ENCODE results near the gene PSMB3.

Gene PSMB3

DNA sequence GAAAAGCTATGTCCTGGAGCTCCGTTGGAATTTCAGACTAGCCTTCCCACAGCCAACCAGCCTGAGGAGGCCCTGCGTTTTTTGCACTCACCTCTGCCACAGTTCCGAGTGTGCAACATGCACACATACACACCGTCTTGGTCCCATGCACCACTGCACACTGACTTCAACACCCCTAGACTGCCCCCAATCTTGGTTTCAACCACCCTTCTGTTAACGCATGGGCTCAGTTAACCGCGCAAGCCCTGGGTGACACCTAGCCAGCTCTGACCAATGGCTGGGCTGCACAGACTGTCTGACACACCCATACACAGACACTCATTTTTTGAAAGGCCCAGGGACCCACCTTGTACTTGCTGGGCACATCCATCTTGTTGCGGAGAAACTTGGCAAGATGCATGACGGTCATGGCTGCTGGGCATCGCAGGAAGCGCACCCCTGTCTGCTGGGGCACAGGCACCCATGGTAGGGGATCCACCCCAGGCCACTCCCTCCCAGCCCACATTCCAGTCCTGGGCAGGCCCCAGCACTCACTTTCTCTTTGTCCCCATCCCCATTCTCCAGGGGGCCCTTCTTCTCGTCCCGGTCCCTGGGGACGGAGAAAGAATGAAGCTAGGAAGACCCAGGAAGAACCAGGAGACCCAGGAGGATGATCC is 14.4 kb upstream of the PSMB3 start:
- Histone ChIP-seq H3K27me3 (ENCODE audit: control insufficient read depth in 1 of 2, insufficient read depth in 2 of 2, low read length in 2 of 2) (no peaks in the 10 kb centered on the region), H3K4me3 (ENCODE audit: low read length in 2 of 2) (no peak overlapping the region), H3K36me3 (ENCODE audit: control insufficient read depth in 2 of 2, insufficient read depth in 2 of 2, low read length in 2 of 2) (peaks cover 10 to 24% of the 10 kb centered on the region in 2 donors), H3K9ac (ENCODE audit: low read length in 2 of 2) (no peak overlapping the region), H3K4me1 (ENCODE audit: control insufficient read depth, insufficient read depth, low read length) (peaks cover 32% of the 10 kb centered on the region), H3K9me3 (ENCODE audit: control insufficient read depth in 2 of 2, low read length in 2 of 2) (no peaks in the 10 kb centered on the region), H3K27ac (ENCODE audit: low read length) (no peak overlapping the region)

DNA sequence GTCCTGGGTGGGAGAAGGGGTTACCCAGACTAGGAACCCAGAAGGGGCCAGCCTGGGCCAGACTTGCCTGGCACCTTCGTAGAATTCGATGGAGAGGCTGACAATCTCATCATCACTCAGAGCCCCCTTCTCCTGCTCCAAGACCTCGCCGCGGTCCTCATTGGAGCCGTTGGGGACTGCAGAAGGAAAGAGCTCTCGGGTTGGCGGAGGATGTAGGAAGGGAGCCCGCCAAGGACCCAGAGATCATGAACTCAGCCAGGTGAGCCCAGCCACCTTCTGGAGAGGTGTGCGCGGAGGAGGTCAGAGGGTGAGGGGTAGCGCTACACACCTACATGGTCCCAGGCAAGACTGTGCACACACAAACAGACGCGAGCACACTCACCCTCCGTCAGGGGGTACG is 13.9 kb upstream of the PSMB3 start:
- Histone ChIP-seq H3K4me1 (ENCODE audit: control insufficient read depth, insufficient read depth, low read length) (peaks cover 35% of the 10 kb centered on the region), H3K36me3 (ENCODE audit: control insufficient read depth in 2 of 2, insufficient read depth in 2 of 2, low read length in 2 of 2) (peaks cover 10 to 21% of the 10 kb centered on the region in 2 donors)

DNA sequence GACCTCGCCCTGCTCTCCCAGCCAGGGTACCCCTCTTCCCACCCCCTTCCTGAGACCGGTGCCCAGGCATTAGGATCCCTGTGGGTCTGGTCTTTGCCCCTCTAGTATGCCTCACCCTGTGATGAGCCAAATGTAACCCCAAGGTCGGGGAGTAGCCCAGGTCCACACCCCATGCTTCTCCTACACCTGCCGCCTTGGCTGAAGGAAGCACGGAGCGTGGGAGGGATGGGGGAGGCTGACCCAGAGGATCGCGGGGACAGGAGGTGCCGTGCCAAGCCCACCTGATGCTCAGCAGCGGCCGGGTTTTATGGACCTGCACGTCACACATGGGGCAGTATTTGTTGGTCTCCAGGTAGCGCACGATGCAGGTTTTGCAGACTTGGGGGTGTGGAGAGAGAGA is 13.2 kb upstream of the PSMB3 start:
- no peak overlapping the region for H3K9ac ChIP-seq (ENCODE audit: low read length in 2 of 2)
- H3K27ac ChIP-seq (ENCODE audit: low read length) = no peak overlapping the region

More for the DNA sequence above, 13.9 kb upstream of the PSMB3 start:
- H3K4me3 ChIP-seq (ENCODE audit: low read length in 2 of 2) = no peak overlapping the region
- H3K27me3 ChIP-seq (ENCODE audit: control insufficient read depth in 1 of 2, insufficient read depth in 2 of 2, low read length in 2 of 2) = no peaks in the 10 kb centered on the region
- H3K9ac ChIP-seq (ENCODE audit: low read length in 2 of 2) = no peak overlapping the region
- H3K9me3 ChIP-seq (ENCODE audit: control insufficient read depth in 2 of 2, low read length in 2 of 2) = no peaks in the 10 kb centered on the region
- H3K27ac ChIP-seq (ENCODE audit: low read length) = no peak overlapping the region

DNA sequence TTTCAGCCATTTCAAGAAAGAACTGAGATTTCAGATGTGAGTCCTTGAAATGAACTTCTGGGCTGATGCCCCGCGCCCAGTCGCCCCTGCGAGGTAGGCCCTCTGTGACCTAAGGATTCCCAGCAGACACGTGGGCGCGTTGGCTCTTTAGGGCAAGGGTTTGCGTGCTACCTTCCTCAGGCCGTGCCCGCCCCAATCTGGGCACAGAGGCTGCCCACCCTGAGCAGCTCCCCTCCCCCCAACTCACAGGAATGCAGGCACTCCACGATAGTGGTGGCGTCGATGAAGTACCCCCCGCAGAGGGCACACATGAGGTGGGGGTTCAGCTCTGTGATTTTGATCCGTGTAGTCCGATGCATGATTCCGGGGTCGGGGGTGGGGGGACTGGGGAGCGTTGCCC is 12.5 kb upstream of the PSMB3 start:
- no peaks in the 10 kb centered on the region for H3K9me3 ChIP-seq (ENCODE audit: control insufficient read depth in 2 of 2, low read length in 2 of 2)
- no peaks in the 10 kb centered on the region for H3K27me3 ChIP-seq (ENCODE audit: control insufficient read depth in 1 of 2, insufficient read depth in 2 of 2, low read length in 2 of 2)
- peaks cover 36% of the 10 kb centered on the region for H3K4me1 ChIP-seq (ENCODE audit: control insufficient read depth, insufficient read depth, low read length)
- no peak overlapping the region for H3K9ac ChIP-seq (ENCODE audit: low read length in 2 of 2)
- H3K27ac ChIP-seq (ENCODE audit: low read length) = no peak overlapping the region
- H3K36me3 ChIP-seq (ENCODE audit: control insufficient read depth in 2 of 2, insufficient read depth in 2 of 2, low read length in 2 of 2) = peaks cover 6 to 17% of the 10 kb centered on the region in 2 donors
- no peak overlapping the region for H3K4me3 ChIP-seq (ENCODE audit: low read length in 2 of 2)

More for the DNA sequence above, 13.2 kb upstream of the PSMB3 start:
- Histone ChIP-seq H3K4me3 (ENCODE audit: low read length in 2 of 2) (no peak overlapping the region), H3K36me3 (ENCODE audit: control insufficient read depth in 2 of 2, insufficient read depth in 2 of 2, low read length in 2 of 2) (peaks cover 7 to 17% of the 10 kb centered on the region in 2 donors), H3K9me3 (ENCODE audit: control insufficient read depth in 2 of 2, low read length in 2 of 2) (no peaks in the 10 kb centered on the region), H3K4me1 (ENCODE audit: control insufficient read depth, insufficient read depth, low read length) (peaks cover 37% of the 10 kb centered on the region), H3K27me3 (ENCODE audit: control insufficient read depth in 1 of 2, insufficient read depth in 2 of 2, low read length in 2 of 2) (no peaks in the 10 kb centered on the region)

DNA sequence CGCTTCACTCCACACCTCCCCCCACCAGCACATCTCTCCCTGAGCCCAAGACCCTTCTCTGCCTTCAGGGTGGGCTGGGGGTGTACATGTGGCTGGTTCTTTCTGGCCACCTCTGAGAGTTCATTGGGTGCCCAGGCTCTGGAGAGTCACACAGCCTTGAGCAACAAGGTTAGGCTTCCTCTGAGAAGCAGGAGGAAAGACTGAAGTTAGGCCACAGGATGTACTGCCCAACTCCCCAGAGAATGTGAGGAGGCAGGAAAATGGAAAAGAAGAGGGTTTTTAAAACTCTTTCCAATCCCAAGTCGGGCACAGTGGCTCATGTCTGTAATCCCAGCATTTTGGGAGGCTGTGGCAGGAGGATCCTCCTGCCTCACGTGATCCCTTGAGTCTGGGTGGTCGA is 11.7 kb upstream of the PSMB3 start:
- H3K4me3 ChIP-seq (ENCODE audit: low read length in 2 of 2) = no peak overlapping the region
- no peaks in the 10 kb centered on the region for H3K9me3 ChIP-seq (ENCODE audit: control insufficient read depth in 2 of 2, low read length in 2 of 2)
- peaks cover 6 to 14% of the 10 kb centered on the region in 2 donors for H3K36me3 ChIP-seq (ENCODE audit: control insufficient read depth in 2 of 2, insufficient read depth in 2 of 2, low read length in 2 of 2)
- H3K27me3 ChIP-seq (ENCODE audit: control insufficient read depth in 1 of 2, insufficient read depth in 2 of 2, low read length in 2 of 2) = no peaks in the 10 kb centered on the region
- peak overlapping the region; percentile 85 for H3K27ac ChIP-seq (ENCODE audit: low read length)
- peak overlapping the region in 1 of 2 donors; percentile 48 for H3K9ac ChIP-seq (ENCODE audit: low read length in 2 of 2)
- peaks cover 33% of the 10 kb centered on the region for H3K4me1 ChIP-seq (ENCODE audit: control insufficient read depth, insufficient read depth, low read length)

DNA sequence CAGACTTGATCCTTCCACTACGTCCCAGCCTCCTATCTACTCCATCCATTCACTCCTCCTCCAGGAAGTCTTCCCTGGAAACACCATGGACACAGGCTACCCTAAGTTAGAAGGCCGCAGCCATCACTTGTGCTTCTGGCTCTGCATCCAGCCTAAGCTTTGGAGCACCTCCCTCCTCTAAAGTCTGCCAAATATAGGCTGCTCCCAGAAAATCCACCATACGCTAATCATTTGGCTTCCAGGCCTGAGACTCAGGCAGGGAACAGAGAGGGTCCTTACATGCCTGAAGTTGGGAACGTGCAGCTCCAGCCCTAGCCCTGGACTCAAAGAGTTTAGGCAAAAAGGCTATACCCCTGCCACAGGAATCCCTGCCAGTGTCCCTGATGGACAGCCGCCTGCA is 11.1 kb upstream of the PSMB3 start:
- no peaks in the 10 kb centered on the region for H3K9me3 ChIP-seq (ENCODE audit: control insufficient read depth in 2 of 2, low read length in 2 of 2)
- H3K9ac ChIP-seq (ENCODE audit: low read length in 2 of 2) = peak overlapping the region; percentile 47 to 48
- peaks cover 39% of the 10 kb centered on the region for H3K4me1 ChIP-seq (ENCODE audit: control insufficient read depth, insufficient read depth, low read length)
- peak overlapping the region in 1 of 2 donors; percentile 52 for H3K4me3 ChIP-seq (ENCODE audit: low read length in 2 of 2)
- H3K36me3 ChIP-seq (ENCODE audit: control insufficient read depth in 2 of 2, insufficient read depth in 2 of 2, low read length in 2 of 2) = peaks cover 6 to 11% of the 10 kb centered on the region in 2 donors
- no peaks in the 10 kb centered on the region for H3K27me3 ChIP-seq (ENCODE audit: control insufficient read depth in 1 of 2, insufficient read depth in 2 of 2, low read length in 2 of 2)
- peak overlapping the region; percentile 85 for H3K27ac ChIP-seq (ENCODE audit: low read length)

DNA sequence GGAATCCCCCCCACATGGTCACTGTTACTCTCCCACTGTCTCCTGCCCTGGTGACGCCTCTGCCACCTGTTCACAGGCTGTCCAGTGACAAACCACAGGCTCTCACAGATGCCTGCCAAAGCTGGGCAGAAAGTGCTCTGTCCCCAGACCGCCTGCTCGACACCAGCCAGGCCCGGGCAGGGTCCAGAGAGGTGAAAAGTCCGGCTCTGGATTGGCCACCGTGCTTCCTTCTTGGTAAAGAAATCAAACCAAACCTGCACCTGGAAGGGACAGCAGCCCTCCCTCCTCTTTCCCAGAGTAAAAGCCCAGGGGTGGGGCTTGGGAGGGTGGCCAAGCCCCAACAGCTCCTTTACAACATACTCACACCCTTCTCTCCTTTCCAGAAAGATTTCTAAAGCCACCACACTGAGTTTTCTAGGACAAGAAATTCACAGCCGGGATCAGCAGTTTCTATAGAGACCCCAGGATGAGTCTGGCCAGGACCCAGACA is 10.6 kb upstream of the PSMB3 start:
- Histone ChIP-seq H3K4me3 (ENCODE audit: low read length in 2 of 2) (peak overlapping the region; percentile 22 to 52), H3K9me3 (ENCODE audit: control insufficient read depth in 2 of 2, low read length in 2 of 2) (no peaks in the 10 kb centered on the region), H3K9ac (ENCODE audit: low read length in 2 of 2) (peak overlapping the region; percentile 47 to 48), H3K27ac (ENCODE audit: low read length) (peak overlapping the region; percentile 85), H3K27me3 (ENCODE audit: control insufficient read depth in 1 of 2, insufficient read depth in 2 of 2, low read length in 2 of 2) (no peaks in the 10 kb centered on the region), H3K36me3 (ENCODE audit: control insufficient read depth in 2 of 2, insufficient read depth in 2 of 2, low read length in 2 of 2) (peaks cover 6 to 11% of the 10 kb centered on the region in 2 donors), H3K4me1 (ENCODE audit: control insufficient read depth, insufficient read depth, low read length) (peaks cover 44% of the 10 kb centered on the region)

DNA sequence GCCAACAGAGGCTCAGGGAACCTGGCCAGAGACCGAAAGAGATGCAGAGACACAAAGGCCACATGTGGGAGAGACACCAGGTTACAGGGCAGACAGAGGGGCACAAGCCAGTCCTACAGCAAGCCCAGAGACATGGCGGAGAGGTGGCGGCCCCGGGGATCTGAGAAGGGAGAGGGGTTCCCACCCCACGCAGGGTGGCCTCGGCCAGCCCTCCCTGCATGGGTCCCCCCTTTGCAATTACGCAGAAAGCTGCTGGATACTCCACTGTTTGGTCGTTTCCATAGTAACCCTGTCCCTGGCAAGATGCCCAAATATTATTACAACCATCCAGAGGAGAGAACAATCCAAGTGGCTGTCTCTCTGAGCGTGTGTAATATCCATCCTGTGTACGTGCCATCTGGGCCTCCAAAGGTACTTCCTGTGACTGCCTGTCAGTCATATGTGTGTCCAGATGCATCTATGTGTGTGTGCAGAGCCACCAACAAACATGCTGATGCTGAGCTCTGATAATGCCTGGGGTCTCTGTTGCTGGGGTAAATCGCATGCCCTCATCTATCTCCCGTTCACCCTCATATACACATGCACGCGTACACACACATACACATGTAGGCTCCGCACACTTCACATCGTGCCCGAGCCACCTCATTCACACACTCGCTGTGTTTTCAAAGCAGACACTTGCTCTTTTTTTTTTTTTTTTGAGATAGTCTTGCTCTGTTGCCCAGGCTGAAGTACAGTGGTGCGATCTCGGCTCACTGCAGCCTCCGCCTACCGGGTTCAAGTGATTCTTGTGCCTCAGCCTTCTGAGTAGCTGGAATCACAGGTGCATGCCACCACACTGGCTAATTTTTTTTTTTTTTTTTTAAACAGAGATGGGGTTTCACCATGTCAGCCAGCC is 9.9 kb upstream of the PSMB3 start:
- H3K4me3 ChIP-seq (ENCODE audit: low read length in 2 of 2) = peak overlapping the region; percentile 22 to 52
- H3K9ac ChIP-seq (ENCODE audit: low read length in 2 of 2) = peak overlapping the region; percentile 36 to 48
- peaks cover 47% of the 10 kb centered on the region for H3K4me1 ChIP-seq (ENCODE audit: control insufficient read depth, insufficient read depth, low read length)
- H3K9me3 ChIP-seq (ENCODE audit: control insufficient read depth in 2 of 2, low read length in 2 of 2) = no peaks in the 10 kb centered on the region
- peaks cover 6 to 9% of the 10 kb centered on the region in 2 donors for H3K36me3 ChIP-seq (ENCODE audit: control insufficient read depth in 2 of 2, insufficient read depth in 2 of 2, low read length in 2 of 2)
- peak overlapping the region; percentile 85 for H3K27ac ChIP-seq (ENCODE audit: low read length)
- H3K27me3 ChIP-seq (ENCODE audit: control insufficient read depth in 1 of 2, insufficient read depth in 2 of 2, low read length in 2 of 2) = no peaks in the 10 kb centered on the region

DNA sequence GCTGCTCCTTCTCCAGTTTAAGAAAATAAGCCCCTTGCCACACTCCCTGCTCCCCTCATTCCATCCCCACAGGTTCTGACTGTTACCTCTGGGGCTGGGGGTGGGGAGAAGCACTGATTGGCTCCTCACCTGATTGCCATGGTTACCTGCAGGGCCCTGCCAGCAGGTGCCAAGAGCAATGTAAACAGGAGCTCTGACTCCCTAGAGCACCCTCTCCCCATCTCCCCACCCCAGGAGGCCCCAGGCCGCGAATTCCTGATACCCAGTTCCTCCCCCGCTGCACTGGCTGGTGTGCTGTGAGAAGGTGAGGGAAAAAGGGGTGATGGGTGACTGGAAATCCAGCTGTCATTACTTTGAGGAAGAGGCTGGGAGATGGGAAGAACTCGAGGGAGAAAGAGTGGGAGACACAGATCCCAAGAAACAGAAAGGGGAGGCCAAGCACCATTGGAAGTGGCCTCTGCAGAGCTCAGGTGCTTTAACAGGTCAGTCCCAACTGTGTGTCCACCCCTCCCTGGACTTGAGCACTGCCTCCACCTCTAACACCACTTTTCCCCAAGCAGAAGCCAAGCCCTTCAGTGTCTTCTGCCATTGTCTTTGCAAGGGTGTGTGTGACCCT is 8.9 kb upstream of the PSMB3 start:
- H3K4me1 ChIP-seq (ENCODE audit: control insufficient read depth, insufficient read depth, low read length) = peaks cover 54% of the 10 kb centered on the region

DNA sequence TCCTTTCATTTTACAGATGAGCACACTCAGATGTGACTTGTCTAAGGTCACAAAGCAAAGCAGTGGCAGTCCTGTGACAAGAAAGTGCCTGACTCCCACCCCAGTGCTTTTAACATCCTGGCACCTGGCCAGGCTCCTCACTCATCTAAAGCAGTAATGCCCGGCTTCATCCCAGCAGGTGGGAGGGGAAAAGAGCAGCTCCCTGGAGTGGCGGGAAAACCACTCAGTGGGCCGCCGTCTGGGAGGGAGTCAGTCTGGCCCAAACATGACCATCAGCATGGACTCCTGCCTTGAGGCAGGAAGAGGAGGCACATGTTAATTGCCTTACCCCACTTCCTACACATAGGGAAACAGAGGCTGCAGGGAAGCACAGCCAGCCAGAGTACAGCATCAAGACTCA is 7.0 kb upstream of the PSMB3 start:
- Histone ChIP-seq H3K27ac (ENCODE audit: low read length) (peak overlapping the region; percentile 66), H3K9ac (ENCODE audit: low read length in 2 of 2) (no peak overlapping the region), H3K27me3 (ENCODE audit: control insufficient read depth in 1 of 2, insufficient read depth in 2 of 2, low read length in 2 of 2) (peaks cover 1 to 10% of the 10 kb centered on the region in 2 donors), H3K4me3 (ENCODE audit: low read length in 2 of 2) (no peak overlapping the region), H3K9me3 (ENCODE audit: control insufficient read depth in 2 of 2, low read length in 2 of 2) (no peaks in the 10 kb centered on the region), H3K36me3 (ENCODE audit: control insufficient read depth in 2 of 2, insufficient read depth in 2 of 2, low read length in 2 of 2) (no peaks in the 10 kb centered on the region), H3K4me1 (ENCODE audit: control insufficient read depth, insufficient read depth, low read length) (peaks cover 72% of the 10 kb centered on the region)

More for the DNA sequence above, 8.9 kb upstream of the PSMB3 start:
- peak overlapping the region; percentile 85 for H3K27ac ChIP-seq (ENCODE audit: low read length)
- H3K9ac ChIP-seq (ENCODE audit: low read length in 2 of 2) = no peak overlapping the region
- no peaks in the 10 kb centered on the region for H3K9me3 ChIP-seq (ENCODE audit: control insufficient read depth in 2 of 2, low read length in 2 of 2)
- peaks cover 0 to 4% of the 10 kb centered on the region in 2 donors for H3K27me3 ChIP-seq (ENCODE audit: control insufficient read depth in 1 of 2, insufficient read depth in 2 of 2, low read length in 2 of 2)
- H3K4me3 ChIP-seq (ENCODE audit: low read length in 2 of 2) = no peak overlapping the region
- H3K36me3 ChIP-seq (ENCODE audit: control insufficient read depth in 2 of 2, insufficient read depth in 2 of 2, low read length in 2 of 2) = peaks cover 0 to 3% of the 10 kb centered on the region in 2 donors
